ENCODE data around the gene MTMR6.

GRCh38 chr13:25310891-25311290 is 23.6 kb upstream of the MTMR6 start:
- no peak for TF ChIP-seq CTCF (IDR thresholded peaks at IDR 0.05; ENCODE audit: borderline replicate concordance, extremely low read depth, low read length, poor library complexity, severe bottlenecking)
- no peak for TF ChIP-seq EZH2 (IDR thresholded peaks at IDR 0.05; ENCODE audit: borderline replicate concordance, low read depth, low read length, severe bottlenecking)

Measured in DND-41 (cell line).